Mammary epithelial cell (primary cell): ENCODE measurements around the gene RBMS3.

Experiments used
- EZH2 ChIP-seq: IDR thresholded peaks from 2 replicates; pipeline ENCODE4 v1.6.1; 2012; ENCODE audit warnings: low read length, inconsistent platforms, borderline replicate concordance
- TF ChIP-seq, protein P1 (sequence below), 2 donors: IDR thresholded peaks in 1 of 2; conservative IDR thresholded peaks in 1 of 2; 2 replicates each; pipeline ENCODE4 v1.5.1; 2011 to 2012; ENCODE audit warnings: inconsistent platforms in 2 of 2, low read length in 2 of 2, mild to moderate bottlenecking in 2 of 2, control low read depth in 1 of 2, low read depth in 1 of 2; ENCODE audit not compliant: insufficient read depth in 1 of 2; ENCODE audit errors: extremely low read depth in 1 of 2

DNA sequence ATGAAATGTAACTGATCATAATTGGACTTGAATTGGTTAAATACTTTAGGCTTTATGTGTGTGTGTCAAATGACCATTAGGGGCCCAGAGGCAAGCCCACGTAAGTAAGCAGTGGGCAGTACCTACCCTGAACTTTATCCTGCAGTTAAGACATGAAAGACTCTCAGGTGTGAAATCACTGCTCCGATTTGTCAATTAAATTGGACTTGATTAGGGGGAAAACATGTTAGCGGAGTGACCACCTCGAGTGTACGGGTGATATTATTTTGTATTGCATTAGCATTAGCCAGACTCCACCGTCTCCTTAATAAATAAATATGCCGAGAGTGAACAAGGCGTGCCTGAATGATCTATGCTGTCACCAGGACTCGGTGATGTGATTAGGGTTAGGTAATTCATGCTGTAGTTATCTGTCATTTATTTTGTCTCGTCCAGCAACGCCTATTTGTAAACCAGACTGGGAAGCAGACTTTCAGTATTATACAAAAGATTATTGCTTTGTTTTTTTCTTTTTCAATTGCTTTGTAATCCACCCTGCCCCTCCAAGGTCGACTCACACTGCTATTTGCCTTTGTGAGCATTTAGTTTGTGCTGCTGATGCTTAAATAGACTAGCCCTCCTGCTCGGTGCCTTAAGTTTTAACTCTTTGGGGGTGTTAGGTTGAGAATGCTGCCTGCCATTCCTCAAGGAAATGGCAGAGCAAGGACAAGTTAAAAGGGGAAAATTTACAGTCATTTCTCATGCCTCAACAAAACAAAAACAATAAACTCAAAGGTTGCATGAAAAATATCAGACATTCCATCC lies 1.8 kb downstream of the RBMS3 start:
- no peak for TF ChIP-seq EZH2
- TF ChIP-seq, protein P1, sequence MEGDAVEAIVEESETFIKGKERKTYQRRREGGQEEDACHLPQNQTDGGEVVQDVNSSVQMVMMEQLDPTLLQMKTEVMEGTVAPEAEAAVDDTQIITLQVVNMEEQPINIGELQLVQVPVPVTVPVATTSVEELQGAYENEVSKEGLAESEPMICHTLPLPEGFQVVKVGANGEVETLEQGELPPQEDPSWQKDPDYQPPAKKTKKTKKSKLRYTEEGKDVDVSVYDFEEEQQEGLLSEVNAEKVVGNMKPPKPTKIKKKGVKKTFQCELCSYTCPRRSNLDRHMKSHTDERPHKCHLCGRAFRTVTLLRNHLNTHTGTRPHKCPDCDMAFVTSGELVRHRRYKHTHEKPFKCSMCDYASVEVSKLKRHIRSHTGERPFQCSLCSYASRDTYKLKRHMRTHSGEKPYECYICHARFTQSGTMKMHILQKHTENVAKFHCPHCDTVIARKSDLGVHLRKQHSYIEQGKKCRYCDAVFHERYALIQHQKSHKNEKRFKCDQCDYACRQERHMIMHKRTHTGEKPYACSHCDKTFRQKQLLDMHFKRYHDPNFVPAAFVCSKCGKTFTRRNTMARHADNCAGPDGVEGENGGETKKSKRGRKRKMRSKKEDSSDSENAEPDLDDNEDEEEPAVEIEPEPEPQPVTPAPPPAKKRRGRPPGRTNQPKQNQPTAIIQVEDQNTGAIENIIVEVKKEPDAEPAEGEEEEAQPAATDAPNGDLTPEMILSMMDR (conservative IDR thresholded peaks at IDR 0.05 in 1 of 2, IDR thresholded peaks at IDR 0.05 in 1 of 2; ENCODE audit: extremely low read depth in 1 of 2, insufficient read depth in 1 of 2, low read depth in 1 of 2, low read length in 2 of 2), result no peak
